Cardiac muscle cell (in vitro differentiated cells and primary cell): ENCODE results near the gene PAGE2B. TPM values are rescaled to one million over a fixed set of nuclear protein-coding genes. Genes with fewer than 3 reads are reported as not detected.
A peak's percentile ranks its signal among the peaks of the same experiment; 100 is the strongest.

ENCODE experiments used
- DNase-seq, 2 donors: peaks; one replicate each; pipeline versions ENCODE4 v3.0.0 to v3.0.0-alpha.2; 2010 to 2017; ENCODE audit warnings: low read depth in 1 of 2, low spot score in 1 of 2
- H3K27ac ChIP-seq: fragments of 200-600 bp; sonication (generic); 2 replicates; pipeline ENCODE4 v1.5.1; 2016
- H3K27me3 ChIP-seq: fragments of 200-600 bp; sonication (generic); 2 replicates; pipeline ENCODE4 v1.6.0; 2016; ENCODE audit warnings: control low read depth
- H3K36me3 ChIP-seq: fragments of 200-600 bp; sonication (generic); 2 replicates; pipeline ENCODE4 v1.5.1; 2016; ENCODE audit warnings: control low read depth
- H3K4me1 ChIP-seq: fragments of 200-600 bp; sonication (generic); 2 replicates; pipeline ENCODE4 v1.8.1; 2017; ENCODE audit warnings: low read depth, mild to moderate bottlenecking, mixed run types
- H3K4me3 ChIP-seq: fragments of 200-600 bp; sonication (generic); 2 replicates; pipeline ENCODE4 v1.5.1; 2016; ENCODE audit warnings: mild to moderate bottlenecking
- H3K9me3 ChIP-seq: fragments of 200-600 bp; sonication (generic); 2 replicates; pipeline ENCODE4 v1.5.1; 2017; ENCODE audit warnings: low read depth, mild to moderate bottlenecking, control low read depth
- polyA plus RNA-seq: library from polyadenylated mRNA; unstranded; fragments of >200 nt; fragmentation: Nextera tagmentation; extraction: Ambion mirVana; gene quantifications from 2 replicates; pipeline ENCODE4 v1.2.1, GENCODE V29; 2016
- total RNA-seq: library from RNA; depleted of rRNA; stranded (reverse); fragments of >200 nt; gene quantifications from 2 replicates; pipeline ENCODE4 v1.2.3, GENCODE V29; 2016
- TF ChIP-seq, protein P1 (sequence below): IDR thresholded peaks from 2 replicates; pipeline ENCODE4 v1.5.1; 2012; ENCODE audit warnings: low read depth, mild to moderate bottlenecking, low read length

Gene PAGE2B
- total and polyA plus RNA-seq, 2 experiments from 2014 or later = 0.62 TPM; not detected in 1

GRCh38 chrX:55123900-55124299, 49.1 kb downstream of the PAGE2B start:
- Histone ChIP-seq H3K36me3 (no peaks in the 10 kb centered on the region), H3K4me3 (no peak overlapping the region), H3K4me1 (no peaks in the 10 kb centered on the region), H3K27me3 (no peaks in the 10 kb centered on the region), H3K27ac (no peak overlapping the region), H3K9me3 (no peaks in the 10 kb centered on the region)
- DNase-seq = no peak
- TF ChIP-seq, protein P1, sequence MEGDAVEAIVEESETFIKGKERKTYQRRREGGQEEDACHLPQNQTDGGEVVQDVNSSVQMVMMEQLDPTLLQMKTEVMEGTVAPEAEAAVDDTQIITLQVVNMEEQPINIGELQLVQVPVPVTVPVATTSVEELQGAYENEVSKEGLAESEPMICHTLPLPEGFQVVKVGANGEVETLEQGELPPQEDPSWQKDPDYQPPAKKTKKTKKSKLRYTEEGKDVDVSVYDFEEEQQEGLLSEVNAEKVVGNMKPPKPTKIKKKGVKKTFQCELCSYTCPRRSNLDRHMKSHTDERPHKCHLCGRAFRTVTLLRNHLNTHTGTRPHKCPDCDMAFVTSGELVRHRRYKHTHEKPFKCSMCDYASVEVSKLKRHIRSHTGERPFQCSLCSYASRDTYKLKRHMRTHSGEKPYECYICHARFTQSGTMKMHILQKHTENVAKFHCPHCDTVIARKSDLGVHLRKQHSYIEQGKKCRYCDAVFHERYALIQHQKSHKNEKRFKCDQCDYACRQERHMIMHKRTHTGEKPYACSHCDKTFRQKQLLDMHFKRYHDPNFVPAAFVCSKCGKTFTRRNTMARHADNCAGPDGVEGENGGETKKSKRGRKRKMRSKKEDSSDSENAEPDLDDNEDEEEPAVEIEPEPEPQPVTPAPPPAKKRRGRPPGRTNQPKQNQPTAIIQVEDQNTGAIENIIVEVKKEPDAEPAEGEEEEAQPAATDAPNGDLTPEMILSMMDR = no peak

DNA sequence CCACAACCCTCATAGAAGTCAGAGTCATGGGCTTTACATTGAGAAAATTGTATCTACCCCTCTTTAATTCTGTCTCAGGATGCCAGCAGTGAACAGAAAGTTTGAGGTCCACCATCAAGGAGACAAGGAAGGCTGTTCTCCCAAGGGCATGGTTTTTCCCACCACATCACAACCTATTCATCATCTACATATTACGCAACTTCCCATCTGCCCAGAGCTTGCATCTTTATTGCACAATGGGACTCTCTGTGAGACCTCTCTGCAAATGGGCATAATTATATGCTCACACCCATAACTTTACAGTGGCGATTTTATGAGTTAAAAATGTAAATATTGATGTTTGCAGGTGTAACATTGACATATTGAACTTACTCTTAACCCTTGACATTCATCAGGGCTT, 52.9 kb downstream of the PAGE2B start:
- Histone ChIP-seq H3K27ac (no peak overlapping the region), H3K4me3 (no peak overlapping the region), H3K36me3 (no peaks in the 10 kb centered on the region), H3K4me1 (no peaks in the 10 kb centered on the region), H3K27me3 (no peaks in the 10 kb centered on the region), H3K9me3 (no peaks in the 10 kb centered on the region)
- TF ChIP-seq, protein P1 = no peak
- DNase-seq = peak in 1 of 2 donors; percentile 64

Other genes starting within 250 kb of the PAGE2B start
- gene TRO, start 154.2 kb upstream of the PAGE2B start, total RNA-seq = 111 and 130 TPM in 2 replicates
- 125 and 140 TPM in 2 replicates for gene TRO, start 154.2 kb upstream of the PAGE2B start, polyA plus RNA-seq
- 0.33 and 0.99 TPM in 2 replicates for gene PFKFB1, start 80.8 kb upstream of the PAGE2B start, total RNA-seq
- gene PFKFB1, start 80.8 kb upstream of the PAGE2B start, polyA plus RNA-seq = 0.15 and 0.51 TPM in 2 replicates
- 10.4 and 10.8 TPM in 2 replicates for gene APEX2, start 74.7 kb upstream of the PAGE2B start, total RNA-seq
- gene APEX2, start 74.7 kb upstream of the PAGE2B start, polyA plus RNA-seq = 15.0 and 17.3 TPM in 2 replicates
- 4.3 and 6.8 TPM in 2 replicates for gene ALAS2, start 44.1 kb upstream of the PAGE2B start, total RNA-seq
- gene ALAS2, start 44.1 kb upstream of the PAGE2B start, polyA plus RNA-seq = 1.6 and 5.1 TPM in 2 replicates
- gene PAGE2, start 14.0 kb downstream of the PAGE2B start, total RNA-seq = not detected in 2 replicates
- gene PAGE2, start 14.0 kb downstream of the PAGE2B start, polyA plus RNA-seq = not detected in 2 replicates
- gene PAGE5, start 145.3 kb downstream of the PAGE2B start, total RNA-seq = not detected in 2 replicates
- not detected in 2 replicates for gene PAGE5, start 145.3 kb downstream of the PAGE2B start, polyA plus RNA-seq
- gene PAGE3, start 189.9 kb downstream of the PAGE2B start, total RNA-seq = not detected in 2 replicates
- gene PAGE3, start 189.9 kb downstream of the PAGE2B start, polyA plus RNA-seq = not detected in 2 replicates